GM21526 (cell line): Measurements from ENCODE around the gene TOP2B.

Source experiments
- ATAC-seq: cut with Tn5 transposase; IDR thresholded peaks from one replicate; pipeline ENCODE4 v1.9.1; 2021; ENCODE audit warnings: moderate library complexity; ENCODE audit not compliant: unreplicated experiment, low FRiP score

TOP2B gene

DNA sequence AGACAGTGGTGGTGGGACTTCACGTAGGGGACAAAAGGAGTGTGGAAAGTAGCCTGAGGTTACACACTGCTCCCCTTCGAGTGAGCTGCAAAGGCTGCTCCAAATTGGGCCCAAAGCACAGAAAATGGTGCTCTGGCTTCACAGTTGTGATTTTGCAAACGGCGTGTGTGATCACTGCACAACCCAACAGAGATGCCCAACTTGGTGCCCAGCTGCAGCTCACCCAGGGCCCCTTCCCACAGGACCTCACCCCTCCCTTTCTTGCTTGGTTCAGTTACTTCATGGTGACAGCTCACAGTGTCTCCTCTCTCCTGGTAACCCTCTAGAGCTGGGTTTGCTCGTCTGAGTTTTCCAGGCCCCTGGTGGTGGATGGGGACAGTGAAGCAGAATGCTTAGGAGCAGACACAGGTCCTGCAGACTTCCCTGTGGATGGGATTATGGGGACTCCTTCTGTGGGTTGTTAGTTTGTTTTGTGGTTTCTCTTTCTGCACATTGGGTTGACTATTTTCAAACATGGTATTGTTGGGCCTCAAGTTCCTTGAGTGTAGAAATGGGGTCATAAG is 98.3 kb downstream of the TOP2B start:
- no peak for ATAC-seq

DNA sequence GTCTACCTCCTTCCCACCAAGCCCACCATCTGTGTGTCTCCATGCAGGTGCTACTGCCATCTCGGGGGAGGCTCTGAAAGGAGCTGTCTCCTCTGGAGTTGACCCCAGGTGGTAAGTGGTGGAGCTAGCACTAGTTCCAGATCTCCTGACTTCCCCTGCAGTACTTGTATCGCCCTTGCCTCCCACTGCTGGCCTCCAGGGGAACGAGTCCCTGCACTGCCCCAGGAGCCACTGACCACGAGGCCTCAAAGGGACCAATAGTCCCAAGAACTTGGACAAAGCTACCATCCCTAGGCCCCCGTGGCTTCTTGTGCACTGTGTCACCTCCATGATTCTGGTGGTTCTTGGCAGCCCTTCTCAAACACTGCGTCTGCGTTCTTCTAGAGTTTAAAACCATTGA is 98.9 kb downstream of the TOP2B start:
- no peak for ATAC-seq

DNA sequence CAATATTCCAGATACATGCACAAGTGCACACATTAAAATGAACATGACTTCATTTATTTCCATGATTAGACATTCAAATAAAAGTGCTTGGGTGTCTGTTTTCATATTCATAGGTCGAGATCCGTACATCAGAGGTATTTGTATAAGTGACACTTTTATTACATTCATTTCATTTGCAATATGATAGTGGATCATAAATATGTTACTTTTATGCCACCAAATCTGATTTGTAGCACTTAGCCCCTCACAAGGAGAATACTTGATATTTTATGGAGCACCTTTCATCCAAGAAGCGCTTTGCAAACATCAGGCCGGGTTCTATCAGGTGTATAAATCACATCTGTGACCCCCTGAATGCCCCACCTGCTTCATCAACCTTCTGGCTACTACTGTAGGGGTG is 100.6 kb downstream of the TOP2B start:
- ATAC-seq: no peak

DNA sequence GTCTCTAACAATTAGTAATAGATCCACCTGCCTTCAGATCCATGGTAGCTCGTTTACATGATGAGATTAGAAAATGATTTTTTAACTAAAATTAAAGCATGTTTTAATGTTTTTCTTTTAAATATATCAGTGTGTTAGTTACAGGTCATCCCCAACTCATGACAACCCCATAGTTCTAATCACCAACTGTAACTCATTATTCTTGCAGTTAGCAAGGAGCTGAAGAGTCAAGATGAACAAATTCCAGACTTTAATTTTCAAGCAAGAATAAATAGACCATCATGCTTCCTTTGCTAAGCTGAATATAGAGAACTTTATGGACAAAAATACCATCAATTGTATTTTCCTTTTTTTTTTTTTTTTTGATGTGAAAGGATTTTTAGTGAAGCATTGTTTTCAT is 101.1 kb downstream of the TOP2B start:
- no peak for ATAC-seq

DNA sequence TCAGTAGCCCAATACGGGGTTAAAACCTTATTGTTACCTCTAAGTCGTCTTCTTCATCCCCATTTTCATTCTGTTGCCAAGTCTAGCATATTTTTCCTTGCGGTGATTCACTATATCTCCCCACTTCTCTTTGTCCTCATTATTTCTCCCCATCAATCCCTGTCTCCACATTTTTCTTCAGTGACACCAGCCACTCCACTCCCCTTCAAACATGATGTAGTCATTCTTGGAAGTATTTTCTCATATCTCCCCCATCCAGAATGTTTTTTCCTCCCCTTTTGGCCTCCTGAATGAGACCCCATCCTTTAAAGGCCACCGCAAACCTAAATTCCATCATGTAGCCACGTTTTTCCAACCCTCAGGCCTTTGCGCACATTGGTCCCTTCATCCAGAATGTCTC is 105.9 kb downstream of the TOP2B start:
- no peak for ATAC-seq

DNA sequence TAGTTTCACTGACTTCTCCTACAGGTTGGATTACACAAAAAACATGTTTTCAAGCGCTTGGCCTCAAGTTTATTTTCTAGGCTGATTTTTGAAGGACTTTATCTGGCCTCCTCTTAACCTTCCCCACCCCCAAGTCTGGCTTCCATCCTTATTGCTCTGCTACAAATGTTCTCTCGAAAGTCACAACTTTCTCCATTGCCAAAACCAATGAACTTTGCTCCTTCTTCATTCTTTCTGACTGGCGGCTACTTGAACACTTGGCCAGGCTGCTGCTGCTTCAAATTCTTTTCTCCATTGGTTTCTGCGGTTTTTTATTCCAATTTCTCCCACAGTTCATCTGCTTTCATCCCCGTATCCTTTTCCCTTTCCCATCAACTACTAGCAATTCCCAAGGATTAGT is 106.6 kb downstream of the TOP2B start:
- no peak for ATAC-seq

DNA sequence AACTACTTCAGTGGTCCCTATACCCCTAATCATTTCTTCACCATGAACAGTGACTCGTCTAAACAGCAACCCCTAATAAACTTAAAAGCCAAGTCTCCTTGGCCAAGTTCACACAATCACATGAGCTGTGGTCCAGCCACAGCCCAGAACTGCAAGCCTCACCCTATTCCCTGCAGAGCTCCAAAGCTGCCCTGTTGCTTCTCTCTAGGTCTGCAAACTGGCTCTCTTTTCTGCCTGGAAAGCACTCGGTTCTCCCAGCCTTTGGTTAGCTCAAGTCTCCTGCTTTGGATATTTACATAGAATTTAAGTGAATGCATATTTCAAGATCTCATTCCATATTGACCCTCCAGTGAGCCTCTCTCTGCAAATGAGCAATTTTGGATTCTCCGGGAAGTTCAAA is 107.0 kb downstream of the TOP2B start:
- no peak for ATAC-seq

DNA sequence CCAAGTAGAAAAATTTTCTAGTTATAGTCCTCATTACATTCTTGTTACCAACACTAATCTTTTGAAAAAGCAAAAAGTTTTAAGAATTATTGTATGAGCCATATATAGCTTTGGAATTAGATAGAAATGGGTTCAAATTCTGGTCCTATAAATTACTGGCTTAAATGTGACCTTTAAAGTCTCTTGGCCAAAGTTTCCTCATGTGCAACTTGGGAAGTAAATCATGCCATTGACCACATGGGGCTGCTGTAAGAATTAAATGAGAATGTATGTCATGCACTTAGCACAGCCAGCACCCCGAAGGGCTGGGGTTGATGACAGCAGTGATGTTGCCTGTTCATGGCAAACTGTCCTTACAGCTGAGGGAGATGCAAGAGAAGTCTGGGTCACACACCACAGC is 108.3 kb downstream of the TOP2B start:
- ATAC-seq: no peak

DNA sequence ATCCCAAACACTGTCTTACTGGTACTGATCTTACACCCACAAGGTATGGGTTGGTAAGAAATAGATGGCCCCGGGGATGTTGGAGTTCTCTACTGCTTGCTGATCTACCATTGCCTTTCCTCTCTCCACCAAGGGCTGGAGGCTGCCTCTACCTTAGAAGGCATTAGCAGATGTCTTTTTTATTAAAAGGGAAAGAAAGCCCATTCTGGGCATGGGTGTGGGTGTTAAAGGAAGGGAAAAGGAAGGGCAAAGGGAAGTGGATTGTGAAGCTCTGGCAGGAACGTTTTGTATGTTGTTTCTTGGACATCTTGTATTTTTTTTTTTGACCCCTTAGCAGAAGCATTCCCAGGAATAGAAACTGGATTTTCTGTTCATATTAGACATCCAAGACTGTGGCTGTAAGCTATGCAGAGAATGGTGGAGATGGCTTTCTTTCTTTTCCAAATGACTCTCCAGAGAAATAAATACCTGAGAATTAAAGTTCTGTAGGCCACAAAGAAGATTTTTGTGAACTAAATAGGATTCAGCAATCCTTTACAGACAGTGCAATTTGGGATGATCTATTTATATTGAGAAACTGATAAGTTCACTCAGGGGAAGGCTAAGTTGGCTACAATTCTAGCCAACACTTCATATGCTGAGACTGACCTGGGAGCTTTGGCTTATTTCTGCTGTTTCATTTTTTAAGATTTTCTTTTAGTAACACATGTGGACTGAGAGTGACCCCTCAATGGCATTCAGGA is 108.8 kb downstream of the TOP2B start:
- ATAC-seq: no peak

DNA sequence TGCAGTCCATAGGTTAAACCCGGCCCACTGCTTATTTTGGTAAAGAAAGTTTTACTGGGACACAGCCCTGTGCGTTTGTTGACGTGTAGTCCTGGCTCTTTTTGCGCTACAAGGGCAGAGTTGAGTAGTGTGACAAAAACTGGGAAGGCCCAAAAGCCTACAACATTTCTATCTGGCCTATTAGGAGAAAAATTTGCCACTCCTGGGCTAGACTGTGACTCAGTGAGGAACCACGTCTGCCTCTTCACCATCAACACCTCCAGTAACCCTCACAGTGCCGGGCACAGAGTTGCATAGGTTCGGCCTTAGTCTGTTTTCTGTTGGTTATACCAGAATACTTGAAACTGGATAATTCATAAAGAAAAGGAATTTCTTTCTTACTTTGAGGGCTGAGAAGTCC is 110.3 kb downstream of the TOP2B start:
- no peak for ATAC-seq

DNA sequence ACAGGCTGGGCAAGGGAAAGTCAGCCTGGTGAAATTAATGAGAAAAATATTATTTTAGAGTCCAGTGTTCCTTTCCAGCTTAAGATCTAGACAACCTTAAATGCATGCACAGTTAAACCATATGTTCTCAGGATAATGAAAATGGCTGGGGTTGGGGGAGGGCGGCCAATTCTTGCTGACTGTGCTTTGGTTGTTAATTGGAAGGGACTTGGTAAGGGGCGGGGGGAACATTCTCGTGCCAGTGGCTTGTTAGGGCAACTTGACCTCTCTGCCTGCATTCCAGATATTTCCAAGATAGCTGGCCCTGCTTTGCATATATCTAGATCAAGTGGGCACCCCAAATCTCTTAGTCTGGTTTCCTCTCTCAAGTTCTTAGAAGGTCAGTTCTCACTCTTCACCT is 112.5 kb downstream of the TOP2B start:
- ATAC-seq: no peak

DNA sequence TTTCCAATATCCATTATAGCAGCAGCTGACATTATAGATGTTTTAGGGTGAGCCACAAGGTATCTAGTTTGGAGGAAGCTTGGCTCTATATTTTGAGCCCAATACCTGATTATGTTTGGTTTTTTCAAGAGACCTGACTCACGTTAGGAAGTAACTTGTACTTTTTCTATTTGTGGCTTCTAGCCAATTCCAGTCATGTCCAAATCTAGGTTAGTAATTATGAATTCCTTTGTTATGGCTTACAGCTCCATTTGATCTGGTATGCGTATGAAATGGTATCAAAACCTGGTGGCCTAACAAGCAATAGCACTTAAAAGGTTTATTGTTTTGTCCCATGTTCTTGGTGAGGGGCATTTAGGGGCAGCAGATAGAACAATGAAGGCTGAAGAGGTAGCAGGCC is 115.9 kb downstream of the TOP2B start:
- ATAC-seq: no peak

DNA sequence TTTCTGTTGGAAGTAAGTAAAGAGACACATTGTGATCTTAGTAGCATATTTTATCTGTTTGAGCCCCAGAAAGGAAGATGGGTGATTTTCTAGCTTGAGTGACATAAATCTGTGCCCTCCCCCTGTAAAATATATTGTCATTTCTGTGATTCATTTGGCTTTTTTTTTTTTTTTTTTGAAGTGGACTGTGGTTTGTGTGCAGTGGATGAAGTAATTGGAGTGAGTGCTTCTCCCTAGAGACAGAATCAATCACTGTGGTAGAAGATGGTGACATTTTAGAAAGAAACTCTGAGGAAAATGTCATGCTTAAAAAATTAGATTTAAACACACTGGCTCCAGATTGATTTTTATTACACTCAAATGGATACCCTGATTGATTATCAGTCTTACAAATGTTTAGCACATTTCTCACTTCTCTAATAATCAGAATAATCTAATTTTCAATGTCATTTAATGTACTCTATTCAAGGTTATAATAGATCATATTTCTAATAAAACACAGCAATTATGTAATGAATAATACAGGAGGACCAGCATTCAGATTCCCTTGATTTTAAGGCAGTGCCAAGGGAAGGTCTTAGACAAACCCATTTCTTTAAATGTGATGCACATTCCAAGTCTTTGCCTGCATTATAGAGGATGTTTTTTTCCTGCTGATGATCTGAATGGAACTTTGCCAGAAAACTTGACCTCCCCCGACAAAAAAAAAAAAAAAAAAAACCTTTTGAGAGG is 116.6 kb downstream of the TOP2B start:
- no peak for ATAC-seq
